Stimulated activated CD4-positive, alpha-beta T cell treated with anti-CD3 and anti-CD28 coated beads, Interleukin-4, amount 100 ng/mL, for 4 hours (primary cell): Measurements from ENCODE around the gene TMPRSS7.

Experiments
- DNase-seq, 2 experiments: peaks; one replicate each; pipeline ENCODE4 v3.0.0-alpha.2; 2020

Gene TMPRSS7

DNA sequence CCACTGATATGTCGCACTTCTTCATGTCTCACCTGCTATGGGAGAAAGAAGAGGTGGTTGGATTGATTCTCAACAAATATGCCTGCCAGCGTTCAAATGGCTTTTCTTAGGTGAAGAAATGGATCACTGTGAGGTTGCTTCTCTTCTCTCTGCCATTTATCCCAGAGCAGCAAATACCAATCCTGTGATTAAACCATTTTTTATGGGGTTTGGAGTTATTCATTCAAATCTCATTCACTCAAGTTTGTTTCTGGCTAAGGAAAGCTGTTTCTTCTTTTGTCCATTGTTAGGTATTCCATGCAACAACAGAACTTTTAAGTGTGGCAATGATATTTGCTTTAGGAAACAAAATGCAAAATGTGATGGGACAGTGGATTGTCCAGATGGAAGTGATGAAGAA is 39.5 kb downstream of the TMPRSS7 start:
- DNase-seq: no peak

DNA sequence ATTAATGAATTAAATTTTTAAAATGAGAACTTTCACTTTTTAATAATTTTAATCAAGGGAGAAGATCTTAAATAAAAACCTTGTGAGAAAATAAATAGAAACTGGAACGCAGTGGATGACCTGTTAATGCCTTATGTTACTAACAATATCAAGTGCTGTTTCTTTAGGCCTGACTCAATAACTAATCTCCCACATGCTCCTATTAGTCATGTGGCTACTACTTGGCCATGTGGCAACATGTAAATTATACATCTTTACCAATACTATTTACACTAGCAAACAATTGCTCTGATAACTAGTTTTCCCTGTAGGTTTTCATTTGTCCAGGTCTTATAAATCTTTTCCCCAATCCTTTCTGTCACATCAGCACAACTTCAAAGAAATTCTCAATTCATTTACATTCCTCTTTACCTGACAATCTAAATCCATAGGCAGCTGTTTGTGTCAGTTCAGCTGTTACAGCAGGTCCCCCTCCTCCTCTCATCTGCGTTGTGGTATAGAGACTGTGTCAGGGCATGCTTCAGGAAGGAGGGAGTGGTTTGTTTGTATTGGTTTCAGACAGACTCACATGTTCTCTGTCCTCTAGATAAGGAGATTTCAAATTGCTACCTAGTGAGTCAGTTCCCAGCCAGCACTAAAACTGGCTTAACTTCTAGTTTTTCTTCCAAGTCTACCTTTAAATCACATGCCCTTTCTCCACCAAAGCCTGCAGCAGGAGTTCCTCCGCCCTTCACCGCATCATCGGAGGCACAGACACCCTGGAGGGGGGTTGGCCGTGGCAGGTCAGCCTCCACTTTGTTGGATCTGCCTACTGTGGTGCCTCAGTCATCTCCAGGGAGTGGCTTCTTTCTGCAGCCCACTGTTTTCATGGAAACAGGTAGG is 40.3 kb downstream of the TMPRSS7 start:
- DNase-seq: no peak

DNA sequence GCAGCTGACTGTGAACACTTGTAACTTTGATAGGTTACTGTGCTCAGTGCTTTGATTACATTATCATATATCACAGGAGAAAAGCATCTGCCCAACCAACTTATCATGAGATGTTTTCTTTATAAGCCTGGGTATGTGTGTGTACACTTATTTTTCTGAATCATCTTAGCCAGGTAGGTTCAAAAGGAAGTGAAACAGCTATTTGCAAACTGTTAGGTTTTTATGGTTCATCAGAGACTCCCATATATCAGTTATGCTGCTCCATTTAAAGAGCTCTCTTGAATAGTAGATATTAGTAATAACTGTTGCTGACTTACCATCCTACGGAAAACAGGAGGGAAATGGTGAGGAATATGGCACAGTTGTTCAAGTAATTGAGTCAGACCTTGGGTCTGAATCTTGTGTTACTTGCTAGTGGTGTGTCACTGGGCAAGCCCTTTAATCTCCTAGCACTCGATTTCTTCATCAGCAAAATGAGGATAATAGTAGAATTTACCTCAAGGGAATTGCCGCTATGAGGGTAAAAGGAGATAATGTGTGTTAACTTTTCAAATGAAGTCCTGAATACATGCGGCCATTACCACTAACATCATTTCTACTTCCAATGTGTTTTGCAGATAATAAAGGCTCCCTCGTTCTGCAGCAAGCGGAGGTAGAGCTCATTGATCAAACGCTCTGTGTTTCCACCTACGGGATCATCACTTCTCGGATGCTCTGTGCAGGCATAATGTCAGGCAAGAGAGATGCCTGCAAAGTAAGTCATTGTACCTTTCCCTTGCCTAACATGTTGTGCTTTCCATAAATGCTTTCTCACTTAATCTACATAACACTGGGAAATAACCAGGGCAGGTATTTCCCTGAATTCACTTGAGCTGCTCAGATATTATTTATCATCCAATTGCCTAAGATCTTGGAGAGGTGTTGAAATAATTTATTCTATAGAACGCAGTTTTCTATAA is 43.9 kb downstream of the TMPRSS7 start:
- DNase-seq: no peak

DNA sequence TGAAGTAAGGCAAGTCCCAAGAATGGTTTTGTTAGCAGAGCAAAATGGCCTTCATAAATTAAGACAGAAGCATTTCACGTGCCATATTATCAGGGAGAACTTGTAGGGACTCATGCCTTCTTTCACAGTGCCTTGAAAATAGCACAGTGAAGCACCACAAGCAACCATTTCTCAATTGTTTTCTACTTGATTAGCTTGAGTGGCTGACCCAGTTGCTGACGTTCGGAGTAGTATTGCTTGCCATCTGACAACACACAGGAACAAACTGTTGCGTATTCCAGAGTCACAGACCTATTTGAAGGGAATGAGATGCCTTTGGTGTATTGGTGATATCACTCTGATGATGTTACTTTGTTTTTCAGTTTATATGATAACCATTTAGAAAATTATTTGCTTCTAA is 48.7 kb downstream of the TMPRSS7 start:
- DNase-seq: no peak

DNA sequence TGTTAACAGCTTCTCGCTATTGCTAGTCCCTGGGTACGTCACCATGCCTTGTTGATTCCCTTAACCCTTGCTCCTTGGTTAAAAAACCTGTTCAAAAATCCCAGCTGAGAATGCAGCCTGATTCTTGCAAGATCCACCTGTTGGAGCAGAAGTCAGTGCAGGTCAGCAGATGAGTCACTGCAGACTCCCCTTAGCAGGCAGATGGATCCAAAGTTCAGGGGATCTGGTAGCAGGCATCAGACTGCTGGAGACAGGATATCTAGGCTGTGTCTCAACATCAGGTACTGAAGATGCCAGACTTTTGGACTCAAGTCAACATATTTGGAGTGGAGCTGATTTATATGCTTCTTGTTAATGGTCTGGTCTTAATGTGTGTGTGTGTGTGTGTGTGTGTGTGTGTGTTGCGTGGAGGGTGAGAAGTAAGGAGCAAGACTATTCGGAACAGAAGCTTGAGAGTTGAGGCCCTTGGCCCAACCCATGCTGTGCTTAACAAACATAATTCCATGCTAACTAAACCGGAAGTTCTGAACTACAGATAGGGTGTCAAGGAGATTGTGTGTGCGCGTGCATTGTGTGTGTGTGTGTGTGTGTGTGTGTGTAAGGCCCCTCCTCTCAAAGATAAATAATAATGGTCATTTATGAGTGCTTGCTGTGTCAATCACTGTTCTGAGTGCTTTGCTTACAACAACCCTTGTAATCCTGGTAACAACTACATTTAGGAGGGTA is 50.6 kb downstream of the TMPRSS7 start:
- no peak for DNase-seq

DNA sequence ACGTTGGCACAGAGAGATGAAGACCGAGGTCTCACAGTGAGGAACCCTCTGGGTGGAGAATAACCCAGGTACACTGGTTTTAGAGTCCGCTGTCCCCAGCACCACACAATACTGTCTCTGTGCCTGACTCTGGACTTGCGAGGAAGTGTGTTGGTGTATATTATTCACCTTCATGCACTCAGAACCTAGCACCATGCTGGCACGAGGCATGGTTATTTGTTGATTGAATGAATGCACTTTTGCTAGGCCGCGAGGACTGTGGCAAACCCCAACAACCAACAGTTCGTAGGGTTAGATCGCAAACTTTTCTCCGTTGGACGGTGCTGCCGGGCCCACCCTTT is 51.2 kb downstream of the TMPRSS7 start:
- no peak for DNase-seq

DNA sequence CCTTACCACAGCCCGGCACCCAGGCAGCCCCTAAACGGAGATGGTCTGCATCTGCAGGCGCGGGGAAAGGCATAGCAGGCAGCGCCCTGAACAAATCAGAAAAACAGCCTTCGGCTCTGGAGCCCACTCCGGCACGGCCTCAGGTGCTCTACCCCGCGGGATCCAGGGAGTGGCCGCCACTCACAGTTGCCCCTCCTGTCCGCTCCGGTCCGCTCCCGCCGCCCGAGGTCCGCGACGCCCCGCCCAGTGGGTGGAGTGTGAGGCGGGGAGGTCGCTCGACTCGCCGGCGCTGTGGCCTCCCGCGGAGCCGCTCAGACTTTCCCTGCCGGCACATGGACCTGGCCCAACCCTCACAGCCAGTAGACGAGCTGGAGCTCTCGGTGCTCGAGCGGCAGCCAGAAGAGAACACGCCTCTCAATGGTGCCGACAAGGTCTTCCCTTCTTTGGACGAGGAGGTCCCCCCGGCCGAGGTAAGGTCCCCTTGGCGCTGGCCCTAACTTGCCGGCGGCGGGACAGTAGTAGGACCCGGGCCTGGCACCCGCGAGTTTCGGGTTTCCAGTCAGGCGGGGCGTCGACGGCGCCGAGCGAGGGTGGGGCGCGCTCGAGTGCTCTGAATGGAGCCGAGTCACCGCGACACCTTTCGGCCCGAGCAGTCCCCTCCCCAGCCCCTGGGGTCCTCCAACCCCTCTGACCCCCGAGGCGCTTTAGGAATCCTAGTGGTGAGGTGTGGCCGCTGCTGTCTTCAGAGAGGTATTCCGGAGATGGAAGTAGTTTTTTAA is 51.7 kb downstream of the TMPRSS7 start, which contains the start of gene C3orf52:
Gene C3orf52, plus strand, starts transcription at position 314 of the 779 bp plus-strand sequence. Its CDS starts 19 bp downstream, at position 333.
- peak; percentile 46 to 50 for DNase-seq

DNA sequence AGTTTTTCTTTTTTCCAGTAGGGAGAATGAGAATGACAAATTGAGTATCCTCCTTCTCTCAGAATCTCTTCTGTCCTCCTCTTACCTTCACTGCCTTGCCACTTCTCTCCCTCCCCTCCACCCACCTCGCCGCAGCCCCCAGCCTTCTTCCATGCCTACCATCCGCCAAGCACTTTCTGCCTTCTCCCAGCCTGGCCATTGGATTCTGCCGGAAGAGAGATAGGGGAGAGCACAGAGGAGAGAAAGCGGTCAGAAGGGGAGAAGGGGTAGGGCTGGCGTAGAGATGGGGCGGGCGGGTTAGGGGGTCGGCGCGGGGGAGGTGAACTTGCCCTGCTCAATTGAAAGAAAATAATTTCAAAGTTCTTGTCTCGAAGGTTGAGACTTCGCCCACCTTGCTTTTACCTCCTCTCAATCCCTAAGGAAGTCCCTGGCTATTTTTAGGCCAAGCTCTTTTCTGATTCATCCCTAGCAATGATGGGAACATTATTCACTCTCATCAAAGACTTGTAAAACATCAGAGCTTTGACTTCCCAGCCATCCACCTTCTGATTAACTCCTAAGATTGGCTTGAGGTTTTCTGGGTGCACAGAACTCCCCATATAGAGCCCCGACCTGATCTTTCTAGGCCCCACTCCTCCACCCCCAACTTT is 52.5 kb downstream of the TMPRSS7 start:
- DNase-seq: no peak

DNA sequence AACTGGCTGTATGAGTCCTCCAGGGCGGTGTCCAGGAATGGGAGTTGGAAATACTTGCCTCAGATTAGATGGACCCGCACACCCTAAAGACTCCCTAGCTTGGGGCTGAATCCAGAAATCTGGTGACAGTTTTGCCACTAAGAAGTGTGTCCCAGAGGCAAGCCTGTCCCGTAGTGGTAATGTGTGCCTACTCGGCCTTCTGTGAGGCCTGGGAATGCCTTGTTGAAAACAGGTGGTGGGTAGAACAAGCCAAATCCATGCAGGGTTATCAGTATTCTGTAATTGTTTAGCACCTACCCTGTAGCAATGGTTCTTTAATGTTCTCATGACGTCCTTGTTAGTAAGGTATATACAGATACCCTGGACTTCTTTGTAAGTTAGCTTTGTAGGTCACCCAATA is 53.2 kb downstream of the TMPRSS7 start:
- no peak for DNase-seq

DNA sequence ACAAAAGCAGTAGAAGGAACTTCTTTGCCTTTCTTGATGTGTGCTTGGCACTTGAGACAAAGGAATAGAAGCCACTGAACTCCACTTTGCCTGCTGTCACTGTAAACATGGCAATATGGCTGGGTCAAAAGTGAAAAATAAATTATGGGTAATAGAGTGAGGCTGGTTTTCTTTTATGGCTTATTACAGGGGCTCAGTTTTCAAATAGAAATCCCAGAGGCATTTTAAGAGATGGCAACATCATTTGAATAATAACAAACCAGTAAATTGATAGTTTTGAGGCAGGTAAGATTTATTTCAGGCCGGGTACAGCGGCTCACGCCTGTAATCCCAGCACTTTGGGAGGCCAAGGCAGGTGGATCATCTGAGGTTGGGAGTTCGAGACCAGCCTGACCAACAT is 54.4 kb downstream of the TMPRSS7 start:
- no peak for DNase-seq

DNA sequence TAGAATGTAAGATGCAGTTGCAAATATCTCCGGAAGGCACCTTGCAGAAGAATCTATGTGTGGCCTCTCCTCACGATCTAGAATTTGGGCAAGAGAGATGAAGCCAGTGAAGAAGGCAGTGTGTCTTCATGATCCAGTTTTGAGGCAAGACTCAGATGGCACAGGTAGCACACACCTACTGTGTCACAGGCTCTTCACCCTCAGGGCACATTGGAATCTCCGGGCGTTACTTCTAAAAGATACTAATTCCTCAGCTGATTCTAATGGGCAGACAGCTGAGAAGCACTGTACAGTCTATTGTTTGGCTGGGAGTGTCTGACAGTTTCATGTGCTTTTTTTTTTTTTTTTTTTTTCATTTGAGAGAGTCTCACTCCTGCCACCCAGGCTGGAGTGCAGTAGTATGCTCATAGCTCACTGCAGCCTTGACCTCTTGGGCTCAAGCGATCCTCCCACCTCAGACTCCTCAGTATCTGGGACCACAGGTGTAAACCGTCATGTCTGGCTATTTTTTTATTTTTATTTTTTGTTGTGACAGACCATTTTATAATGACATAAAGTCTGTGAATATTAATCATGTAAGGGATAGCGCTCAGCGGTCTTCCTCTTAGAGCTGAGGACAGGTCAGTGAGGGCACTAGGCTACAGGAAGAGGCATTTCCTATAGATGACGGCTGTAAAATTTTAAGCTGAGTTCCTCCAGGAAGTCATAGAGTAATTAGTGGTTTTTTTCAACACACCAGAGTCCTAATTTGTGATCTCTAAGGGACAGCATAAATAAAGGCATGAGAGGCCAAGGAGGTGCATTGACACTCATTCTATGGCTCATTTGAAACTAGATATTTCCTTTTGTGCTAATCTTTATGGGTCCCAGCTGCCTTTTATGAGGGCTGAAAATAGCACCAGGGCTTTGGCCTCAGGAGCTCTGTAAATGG is 55.7 kb downstream of the TMPRSS7 start:
- DNase-seq: no peak

DNA sequence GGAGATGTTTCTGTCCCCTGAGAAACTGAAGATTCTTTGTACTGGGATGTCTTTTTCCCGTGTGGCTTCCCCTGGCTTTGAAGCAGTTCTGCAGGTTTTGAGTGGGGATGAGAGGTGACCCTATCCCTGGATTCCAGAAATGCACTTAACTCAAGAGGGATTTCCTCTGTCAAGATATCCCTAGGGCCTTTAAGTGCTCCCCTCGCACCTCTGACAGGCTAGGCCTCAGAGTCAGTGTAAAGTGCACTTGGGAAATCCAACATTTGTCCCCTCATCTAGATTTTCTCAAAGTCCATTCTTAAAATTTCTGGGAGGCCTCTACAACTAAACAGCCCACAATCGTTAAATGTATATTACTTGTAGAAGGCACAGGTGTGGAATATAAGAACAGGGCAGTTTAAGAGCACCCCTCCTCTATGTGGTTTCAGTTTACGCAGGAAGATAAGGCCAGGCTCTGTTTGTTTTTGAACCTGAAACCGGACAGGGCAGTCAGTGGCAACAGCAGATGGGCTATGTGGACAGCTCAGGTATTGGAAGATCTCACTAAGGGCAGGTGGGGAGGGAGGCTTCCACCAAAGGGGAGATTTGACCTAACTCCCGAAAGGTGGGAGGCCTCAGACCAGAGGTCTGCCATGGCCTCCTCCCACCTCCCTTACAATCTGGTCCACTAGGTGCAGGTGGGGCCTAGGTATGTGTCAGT is 56.5 kb downstream of the TMPRSS7 start:
- DNase-seq: no peak

DNA sequence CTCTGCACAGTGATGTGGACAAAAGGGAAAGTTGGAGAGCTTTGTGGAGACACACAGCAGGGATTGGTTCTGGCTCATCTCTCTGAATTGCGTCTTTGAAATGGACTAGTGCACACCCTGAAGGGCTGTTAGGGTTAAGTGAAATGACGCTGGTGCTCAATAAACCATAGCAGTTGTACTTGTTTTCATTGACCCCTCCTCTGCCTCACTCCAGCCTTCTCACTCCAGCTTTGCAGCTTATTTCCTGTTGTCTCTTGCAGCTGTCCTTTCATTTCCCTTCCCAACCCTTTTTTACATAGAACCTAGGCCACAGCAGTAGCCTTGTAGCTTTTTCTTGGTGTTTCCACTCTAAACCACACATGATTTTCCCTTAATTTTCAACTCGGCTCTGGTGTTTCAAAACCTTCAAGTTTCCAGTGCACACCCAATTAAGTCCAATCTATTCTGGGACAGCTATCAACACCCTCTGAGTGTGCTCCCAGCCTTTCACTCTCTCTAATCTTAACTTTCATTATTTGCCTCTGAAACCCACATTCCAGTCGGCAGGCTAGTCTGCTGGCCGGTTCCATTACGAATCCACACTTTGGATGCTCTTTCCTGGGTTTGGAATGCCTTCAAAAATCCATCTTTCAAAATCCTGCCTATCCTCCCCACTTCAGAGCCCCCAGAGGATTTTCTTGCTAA is 58.1 kb downstream of the TMPRSS7 start:
- DNase-seq: no peak

DNA sequence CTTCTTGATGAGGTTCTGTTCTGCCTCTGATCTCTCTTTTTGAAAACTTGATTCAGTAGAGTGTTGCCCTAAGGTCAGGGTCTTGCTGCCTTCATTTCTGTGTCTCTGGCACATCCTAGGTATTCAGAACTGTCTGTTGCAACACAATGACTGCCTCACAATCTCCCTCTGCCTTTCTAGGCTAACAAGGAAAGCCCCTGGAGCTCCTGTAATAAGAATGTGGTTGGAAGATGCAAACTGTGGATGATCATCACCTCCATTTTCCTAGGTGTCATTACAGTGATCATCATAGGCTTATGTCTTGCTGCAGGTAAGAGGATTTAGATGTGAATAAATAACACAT is 58.6 kb downstream of the TMPRSS7 start:
- DNase-seq: no peak

DNA sequence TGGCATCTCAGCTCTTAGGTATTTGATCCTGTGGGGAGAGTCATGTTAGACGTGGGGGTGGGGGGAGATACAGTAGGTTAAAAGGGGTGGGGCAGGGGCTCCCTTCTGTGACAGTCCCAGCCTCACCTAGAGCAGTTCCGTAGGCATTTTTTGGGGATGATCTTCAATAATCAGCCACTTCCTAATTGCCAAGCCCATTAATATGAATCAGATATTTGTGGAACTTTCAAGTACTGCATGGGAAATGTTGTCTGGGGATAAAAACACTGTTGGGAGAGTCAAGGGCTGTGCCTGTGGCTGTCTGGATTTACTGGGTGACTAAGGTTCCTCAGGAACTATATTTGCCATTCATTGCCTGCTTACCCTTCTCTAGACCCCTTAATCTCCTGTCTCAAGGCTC is 61.2 kb downstream of the TMPRSS7 start:
- no peak for DNase-seq

DNA sequence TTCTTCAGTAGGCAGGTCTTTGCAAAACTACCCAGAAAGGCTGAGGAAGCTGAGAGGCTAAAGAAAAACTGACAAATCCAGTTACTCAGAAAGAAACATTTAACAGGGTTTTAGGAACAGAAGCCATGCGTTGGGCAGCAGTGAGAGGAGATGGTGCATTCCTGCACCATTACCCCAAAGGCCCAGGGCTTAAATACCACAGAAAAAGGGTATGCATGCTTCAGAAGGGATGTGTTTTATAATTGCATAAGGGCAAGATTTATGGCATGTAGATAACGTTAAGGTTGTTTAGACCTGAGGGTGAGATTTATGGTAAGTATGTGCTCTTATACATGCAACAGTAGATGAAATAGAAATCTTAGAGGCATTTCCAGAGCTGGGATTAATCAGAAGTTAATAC is 61.6 kb downstream of the TMPRSS7 start:
- DNase-seq: no peak

DNA sequence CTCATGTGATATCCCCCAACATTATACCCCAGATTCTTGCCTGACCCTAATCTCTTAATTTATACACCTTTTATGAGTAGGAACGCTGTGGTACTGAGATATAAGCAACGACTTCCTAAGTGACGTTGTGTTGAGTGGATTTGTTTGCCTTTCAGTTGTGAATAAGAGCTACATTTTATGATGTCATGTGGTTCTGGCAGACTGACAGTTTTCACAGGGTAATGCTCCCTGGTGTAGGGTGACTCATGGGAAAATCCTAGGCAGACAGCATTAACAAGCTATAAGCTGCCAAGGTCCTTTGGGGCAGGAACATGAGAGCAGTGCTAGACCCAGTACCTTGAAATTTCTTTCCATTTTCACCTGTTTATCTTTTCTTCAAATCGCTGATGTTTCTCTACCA is 62.8 kb downstream of the TMPRSS7 start:
- peak in 1 of 2 experiments; percentile 22 for DNase-seq

DNA sequence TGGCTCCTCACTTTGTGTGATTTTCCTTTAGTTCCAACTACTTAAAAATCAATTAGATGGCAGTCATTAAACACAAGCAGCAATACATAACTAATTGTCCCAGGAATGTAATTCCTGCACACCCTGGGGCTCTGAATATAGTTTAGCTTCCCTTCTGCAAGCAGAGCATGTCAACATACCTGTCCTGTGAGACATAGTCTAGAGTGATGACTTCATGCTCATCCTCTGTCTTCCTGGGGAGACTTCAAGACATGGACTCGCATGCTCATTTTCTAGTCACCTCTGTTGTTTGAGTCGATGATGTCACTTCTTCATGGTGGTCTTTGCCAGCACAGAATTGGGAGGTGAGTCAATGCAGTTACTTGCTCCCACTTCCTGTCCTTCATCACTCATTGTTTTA is 67.4 kb downstream of the TMPRSS7 start:
- no peak for DNase-seq

DNA sequence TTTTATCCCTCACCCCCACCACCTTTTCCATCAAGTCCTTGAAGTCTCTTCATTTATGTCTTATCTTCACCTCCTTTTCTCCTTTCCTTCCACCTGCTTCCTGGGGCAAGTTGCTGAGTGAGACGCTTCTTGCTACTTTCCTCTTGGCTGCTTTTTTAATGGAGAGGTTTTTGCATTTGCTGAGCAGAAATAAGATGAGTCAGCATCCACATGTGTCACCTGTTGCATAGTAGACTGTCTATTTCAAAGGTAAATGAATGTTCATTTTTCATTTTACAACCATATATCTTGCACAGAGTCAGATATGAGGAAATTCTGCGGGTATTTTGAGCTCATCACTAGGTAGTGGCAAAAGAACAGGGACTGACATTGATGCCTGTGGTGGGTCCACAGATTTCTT is 70.2 kb downstream of the TMPRSS7 start:
- DNase-seq: no peak
